ENCODE data around the gene SCN2B. TPM values are rescaled to one million over a fixed set of nuclear protein-coding genes. Genes with fewer than 3 reads are reported as not detected.

The SCN2B gene
- total RNA-seq, 4 donors from 2014 or later: 0.42 to 1.2 (median 0.67) TPM

DNA sequence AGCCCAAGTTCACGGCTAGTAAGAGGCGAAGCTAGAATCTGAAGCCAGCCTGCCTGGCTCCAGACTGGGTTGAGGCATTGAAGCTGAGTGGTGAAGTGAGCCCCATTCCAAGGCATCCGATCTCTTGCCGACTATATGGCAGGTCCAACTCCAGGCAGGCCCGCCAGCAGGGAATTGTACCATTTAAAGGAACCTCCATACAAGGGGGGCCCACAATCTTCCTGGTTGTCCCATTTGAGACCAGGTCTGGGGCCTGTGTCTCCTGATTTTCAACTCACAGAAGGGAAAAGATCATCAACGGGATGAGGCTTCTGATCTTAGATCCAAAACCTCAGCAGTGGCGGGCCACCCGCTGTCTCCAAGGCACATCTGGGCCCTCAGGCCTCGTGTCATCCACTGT lies 4.1 kb downstream of the SCN2B start:
- TF ChIP-seq, protein P1, sequence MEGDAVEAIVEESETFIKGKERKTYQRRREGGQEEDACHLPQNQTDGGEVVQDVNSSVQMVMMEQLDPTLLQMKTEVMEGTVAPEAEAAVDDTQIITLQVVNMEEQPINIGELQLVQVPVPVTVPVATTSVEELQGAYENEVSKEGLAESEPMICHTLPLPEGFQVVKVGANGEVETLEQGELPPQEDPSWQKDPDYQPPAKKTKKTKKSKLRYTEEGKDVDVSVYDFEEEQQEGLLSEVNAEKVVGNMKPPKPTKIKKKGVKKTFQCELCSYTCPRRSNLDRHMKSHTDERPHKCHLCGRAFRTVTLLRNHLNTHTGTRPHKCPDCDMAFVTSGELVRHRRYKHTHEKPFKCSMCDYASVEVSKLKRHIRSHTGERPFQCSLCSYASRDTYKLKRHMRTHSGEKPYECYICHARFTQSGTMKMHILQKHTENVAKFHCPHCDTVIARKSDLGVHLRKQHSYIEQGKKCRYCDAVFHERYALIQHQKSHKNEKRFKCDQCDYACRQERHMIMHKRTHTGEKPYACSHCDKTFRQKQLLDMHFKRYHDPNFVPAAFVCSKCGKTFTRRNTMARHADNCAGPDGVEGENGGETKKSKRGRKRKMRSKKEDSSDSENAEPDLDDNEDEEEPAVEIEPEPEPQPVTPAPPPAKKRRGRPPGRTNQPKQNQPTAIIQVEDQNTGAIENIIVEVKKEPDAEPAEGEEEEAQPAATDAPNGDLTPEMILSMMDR (IDR thresholded peaks at IDR 0.05): no peak
- TF ChIP-seq POLR2A (IDR thresholded peaks at IDR 0.05; ENCODE audit: low read depth) (no peak), EP300 (IDR thresholded peaks at IDR 0.05) (no peak), POLR2AphosphoS5 (IDR thresholded peaks at IDR 0.05) (no peak)
- H3K4me1 ChIP-seq: peaks cover 24 to 49% (median 39%) of the 10 kb centered on the region in 4 donors
- no peak overlapping the region for H3K4me3 ChIP-seq
- no peaks in the 10 kb centered on the region for H3K9me3 ChIP-seq
- intact Hi-C loops (cut with DNase I): no loop called here
- H3K36me3 ChIP-seq: peaks cover 0 to 4% (median 2%) of the 10 kb centered on the region in 4 donors
- no peak overlapping the region for H3K27ac ChIP-seq (replicated peaks in 1 of 4)
- no peak for DNase-seq (ENCODE audit: extremely low spot score)
- 81% methylated on average over 9 of the region's 9 CpGs for WGBS
- H3K27me3 ChIP-seq: peaks cover 0 to 16% (median 0%) of the 10 kb centered on the region in 4 donors

DNA sequence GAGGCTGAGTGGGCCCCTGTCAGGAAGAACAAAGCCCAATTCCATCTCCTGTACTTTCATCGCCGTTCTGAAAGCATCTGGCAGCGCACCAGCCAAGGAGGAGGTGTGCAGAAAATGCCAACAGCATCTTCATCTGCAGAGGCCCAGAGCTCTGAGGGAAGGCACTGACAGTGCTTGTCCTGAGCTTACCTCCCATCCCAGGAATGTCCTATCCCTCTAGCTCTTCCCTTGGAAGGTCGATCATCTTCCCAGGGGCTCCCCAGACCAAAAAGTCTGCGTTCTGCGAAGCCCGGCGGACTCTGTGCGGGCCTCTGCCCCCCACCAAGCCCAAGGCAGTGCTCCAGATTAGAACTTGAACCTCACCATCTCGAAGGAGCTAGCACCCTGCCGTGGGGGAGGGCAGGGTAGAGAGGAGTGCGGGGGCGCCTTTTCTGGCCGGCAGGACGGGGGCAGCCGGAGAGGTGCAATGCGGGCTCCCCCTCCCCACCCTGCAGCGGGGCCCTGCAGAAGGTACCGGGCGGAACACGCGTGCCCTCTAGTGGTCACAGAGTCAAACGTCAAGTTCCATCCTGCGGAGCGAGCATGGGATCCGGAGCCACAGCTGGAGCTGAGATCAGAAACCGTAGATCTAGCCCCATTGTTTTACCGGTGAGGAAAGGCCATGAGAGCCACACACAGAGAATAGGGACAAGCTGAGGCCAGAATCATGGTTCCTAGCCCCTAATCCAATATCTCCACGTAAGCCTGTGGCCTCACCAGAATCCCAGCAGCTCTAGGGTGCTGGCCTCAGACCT lies 5.0 kb downstream of the SCN2B start:
- Histone ChIP-seq H3K4me1 (peaks cover 25 to 42% (median 33%) of the 10 kb centered on the region in 4 donors), H3K27ac (replicated peaks in 1 of 4) (no peak overlapping the region), H3K4me3 (peak overlapping the region in 2 of 4 donors; percentile 3 to 27), H3K36me3 (peaks cover 0 to 8% (median 3%) of the 10 kb centered on the region in 4 donors), H3K27me3 (peaks cover 0 to 16% (median 0%) of the 10 kb centered on the region in 4 donors), H3K9me3 (no peaks in the 10 kb centered on the region)
- no peak for TF ChIP-seq EP300 (IDR thresholded peaks at IDR 0.05)
- TF ChIP-seq, protein P1 (IDR thresholded peaks at IDR 0.05): peak; percentile 82 to 92 (median 91)
- TF ChIP-seq POLR2A (IDR thresholded peaks at IDR 0.05; ENCODE audit: low read depth): no peak
- peak in 1 of 2 donors; percentile 26 for TF ChIP-seq POLR2AphosphoS5 (IDR thresholded peaks at IDR 0.05)
- intact Hi-C loops (cut with DNase I): loop anchor here (2.0 kb wide), 1 partner anchor 27 kb away; no protein-coding TSS in a partner anchor
- DNase-seq (ENCODE audit: extremely low spot score): no peak
- 5% methylated on average over 22 of the region's 29 CpGs for WGBS

DNA sequence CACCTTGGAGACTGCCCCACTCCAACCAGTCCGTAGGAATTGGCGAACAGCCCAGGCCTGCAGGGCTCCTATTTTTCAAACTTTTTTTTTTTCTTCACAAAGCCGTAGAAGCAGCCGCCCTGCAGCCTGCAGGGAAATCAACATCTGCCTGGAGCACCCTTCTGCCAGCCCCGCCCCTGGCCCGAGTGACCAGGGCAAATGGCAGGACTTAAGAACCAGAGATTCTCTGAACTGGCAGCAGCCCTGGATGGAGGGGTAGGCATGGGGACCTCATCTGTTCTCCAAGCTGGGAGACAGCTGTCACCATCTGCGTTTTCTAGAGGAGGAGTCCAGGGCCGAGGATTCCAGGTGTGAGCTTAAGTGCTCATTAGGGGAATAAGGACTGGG lies 5.6 kb downstream of the SCN2B start:
- intact Hi-C loops (cut with DNase I): loop anchor here (2.0 kb wide), 1 partner anchor 26 kb away; no protein-coding TSS in a partner anchor
- H3K27me3 ChIP-seq: peaks cover 0 to 16% (median 0%) of the 10 kb centered on the region in 4 donors
- no peak for DNase-seq (ENCODE audit: extremely low spot score)
- H3K4me1 ChIP-seq: peaks cover 21 to 37% (median 32%) of the 10 kb centered on the region in 4 donors
- peaks cover 0 to 9% (median 4%) of the 10 kb centered on the region in 4 donors for H3K36me3 ChIP-seq
- TF ChIP-seq POLR2A (IDR thresholded peaks at IDR 0.05; ENCODE audit: low read depth) (no peak), POLR2AphosphoS5 (IDR thresholded peaks at IDR 0.05) (no peak), EP300 (IDR thresholded peaks at IDR 0.05) (no peak)
- TF ChIP-seq, protein P1 (IDR thresholded peaks at IDR 0.05): no peak
- no peaks in the 10 kb centered on the region for H3K9me3 ChIP-seq
- no peak overlapping the region for H3K27ac ChIP-seq (replicated peaks in 1 of 4)
- H3K4me3 ChIP-seq: no peak overlapping the region
- WGBS: 52% methylated on average over 8 of the region's 8 CpGs

DNA sequence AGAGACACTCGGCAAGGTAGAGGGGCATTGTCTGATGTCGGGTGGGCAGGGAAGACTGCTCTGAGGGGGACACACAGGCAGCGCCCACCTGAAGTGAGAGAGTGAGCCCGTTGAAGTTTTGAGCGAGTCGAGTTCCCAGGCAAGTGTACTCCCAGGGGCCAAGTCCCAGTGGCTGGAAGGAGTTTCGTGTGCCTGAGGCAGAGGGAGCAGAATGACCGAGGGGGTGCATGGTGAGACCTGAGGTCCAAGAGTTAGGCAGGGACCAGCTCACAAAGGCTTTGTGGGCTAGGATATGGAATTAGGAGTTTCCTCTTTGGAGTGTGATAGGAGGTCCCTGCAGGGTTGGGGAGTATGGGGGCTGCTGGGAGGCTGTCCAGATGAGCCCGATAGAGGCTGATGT lies 6.2 kb downstream of the SCN2B start:
- H3K4me1 ChIP-seq: peaks cover 15 to 30% (median 25%) of the 10 kb centered on the region in 4 donors
- DNase-seq (ENCODE audit: extremely low spot score): no peak
- peaks cover 0 to 16% (median 0%) of the 10 kb centered on the region in 4 donors for H3K27me3 ChIP-seq
- H3K4me3 ChIP-seq: no peak overlapping the region
- WGBS: 78% methylated on average over 9 of the region's 9 CpGs
- intact Hi-C loops (cut with DNase I): loop anchor here (2.0 kb wide), 1 partner anchor 25 kb away; no protein-coding TSS in a partner anchor
- H3K27ac ChIP-seq (replicated peaks in 1 of 4): no peak overlapping the region
- TF ChIP-seq POLR2A (IDR thresholded peaks at IDR 0.05; ENCODE audit: low read depth): no peak
- no peak for TF ChIP-seq EP300 (IDR thresholded peaks at IDR 0.05)
- TF ChIP-seq, protein P1 (IDR thresholded peaks at IDR 0.05): no peak
- TF ChIP-seq POLR2AphosphoS5 (IDR thresholded peaks at IDR 0.05): no peak
- H3K9me3 ChIP-seq: no peaks in the 10 kb centered on the region
- peaks cover 0 to 9% (median 4%) of the 10 kb centered on the region in 4 donors for H3K36me3 ChIP-seq
